Measurements from ENCODE around the gene DNASE1L2.

The DNASE1L2 gene

GRCh38 chr16:2270588-2271470 lies 34.6 kb downstream of the DNASE1L2 start:
- TF ChIP-seq POLR2A (IDR thresholded peaks at IDR 0.05; ENCODE audit: low read depth, low read length): no peak
- no peak for FAIRE-seq
- no peak for DNase-seq (ENCODE audit: insufficient read length, low spot score)

- no peak for DNase-seq (ENCODE audit: insufficient read length, low spot score)
- no peak for FAIRE-seq
- no peak for TF ChIP-seq POLR2A (IDR thresholded peaks at IDR 0.05; ENCODE audit: low read depth, low read length)
Observed at GRCh38 chr16:2271848-2272461, 35.7 kb downstream of the DNASE1L2 start.

- DNase-seq (ENCODE audit: insufficient read length, low spot score) (no peak), FAIRE-seq (no peak)
Observed at GRCh38 chr16:2273484-2273883, 37.2 kb downstream of the DNASE1L2 start.

GRCh38 chr16:2273931-2274330 lies 37.7 kb downstream of the DNASE1L2 start:
- no peak for DNase-seq (ENCODE audit: insufficient read length, low spot score)
- no peak for TF ChIP-seq POLR2A (IDR thresholded peaks at IDR 0.05; ENCODE audit: low read depth, low read length)
- no peak for FAIRE-seq

More at GRCh38 chr16:2273484-2273883, 37.2 kb downstream of the DNASE1L2 start:
- no peak for TF ChIP-seq POLR2A (IDR thresholded peaks at IDR 0.05; ENCODE audit: low read depth, low read length)

- no peak for FAIRE-seq
- DNase-seq (ENCODE audit: insufficient read length, low spot score): no peak
- TF ChIP-seq POLR2A (IDR thresholded peaks at IDR 0.05; ENCODE audit: low read depth, low read length): no peak
Observed at GRCh38 chr16:2275476-2276367, 39.5 kb downstream of the DNASE1L2 start.

GRCh38 chr16:2276368-2277195 lies 40.3 kb downstream of the DNASE1L2 start:
- no peak for FAIRE-seq
- TF ChIP-seq POLR2A (IDR thresholded peaks at IDR 0.05; ENCODE audit: low read depth, low read length): no peak
- DNase-seq (ENCODE audit: insufficient read length, low spot score): no peak

GRCh38 chr16:2277466-2278271 lies 41.4 kb downstream of the DNASE1L2 start:
- no peak for DNase-seq (ENCODE audit: insufficient read length, low spot score)
- TF ChIP-seq POLR2A (IDR thresholded peaks at IDR 0.05; ENCODE audit: low read depth, low read length): no peak
- no peak for FAIRE-seq

GRCh38 chr16:2278272-2278608 lies 42.0 kb downstream of the DNASE1L2 start:
- no peak for FAIRE-seq
- no peak for TF ChIP-seq POLR2A (IDR thresholded peaks at IDR 0.05; ENCODE audit: low read depth, low read length)
- DNase-seq (ENCODE audit: insufficient read length, low spot score): no peak

GRCh38 chr16:2278956-2279800 lies 42.9 kb downstream of the DNASE1L2 start:
- TF ChIP-seq POLR2A (IDR thresholded peaks at IDR 0.05; ENCODE audit: low read depth, low read length): no peak
- FAIRE-seq: no peak
- DNase-seq (ENCODE audit: insufficient read length, low spot score): no peak

GRCh38 chr16:2280461-2280860 lies 44.2 kb downstream of the DNASE1L2 start:
- no peak for DNase-seq (ENCODE audit: insufficient read length, low spot score)
- no peak for FAIRE-seq
- no peak for TF ChIP-seq POLR2A (IDR thresholded peaks at IDR 0.05; ENCODE audit: low read depth, low read length)

- FAIRE-seq: no peak
- no peak for DNase-seq (ENCODE audit: insufficient read length, low spot score)
- TF ChIP-seq POLR2A (IDR thresholded peaks at IDR 0.05; ENCODE audit: low read depth, low read length): no peak
Observed at GRCh38 chr16:2280981-2281542, 44.8 kb downstream of the DNASE1L2 start.
